ENCODE data around the gene DNAI7.

Gene DNAI7

GRCh38 chr12:25195056-25195971 is at the start of gene DNAI7, which contains the start of gene ETFRF1:
Gene DNAI7, minus strand, starts transcription at chr12:25195160. Its CDS starts 82 bp downstream, at chr12:25195078.
Gene ETFRF1, plus strand, starts transcription at chr12:25195237. Its CDS starts 8,720 bp downstream, at chr12:25203957.
- peak; percentile 95 to 96 for DNase-seq (ENCODE audit: low read depth in 2 of 2)

- DNase-seq (ENCODE audit: low read depth in 2 of 2), result no peak
Observed at GRCh38 chr12:25243680-25243990, 48.7 kb upstream of the DNAI7 start.

- DNase-seq (ENCODE audit: low read depth in 2 of 2), result no peak
Observed at GRCh38 chr12:25242981-25243679, 48.2 kb upstream of the DNAI7 start.

- DNase-seq (ENCODE audit: low read depth in 2 of 2), result no peak
Observed at GRCh38 chr12:25241167-25242020, 46.4 kb upstream of the DNAI7 start.

GRCh38 chr12:25236626-25237025 is 41.7 kb upstream of the DNAI7 start:
- DNase-seq (ENCODE audit: low read depth in 2 of 2), result no peak

- no peak for DNase-seq (ENCODE audit: low read depth in 2 of 2)
Observed at GRCh38 chr12:25236190-25236589, 41.2 kb upstream of the DNAI7 start.

- no peak for DNase-seq (ENCODE audit: low read depth in 2 of 2)
Observed at GRCh38 chr12:25213338-25213737, 18.4 kb upstream of the DNAI7 start.

GRCh38 chr12:25208554-25208953 is 13.6 kb upstream of the DNAI7 start:
- no peak for DNase-seq (ENCODE audit: low read depth in 2 of 2)

GRCh38 chr12:25207846-25208245 is 12.9 kb upstream of the DNAI7 start:
- DNase-seq (ENCODE audit: low read depth in 2 of 2), result no peak

GRCh38 chr12:25207411-25207810 is 12.5 kb upstream of the DNAI7 start:
- DNase-seq (ENCODE audit: low read depth in 2 of 2), result no peak

GRCh38 chr12:25202137-25202536 is 7.2 kb upstream of the DNAI7 start:
- no peak for DNase-seq (ENCODE audit: low read depth in 2 of 2)

GRCh38 chr12:25200703-25201102 is 5.7 kb upstream of the DNAI7 start:
- no peak for DNase-seq (ENCODE audit: low read depth in 2 of 2)

GRCh38 chr12:25197608-25198007 is 2.6 kb upstream of the DNAI7 start:
- no peak for DNase-seq (ENCODE audit: low read depth in 2 of 2)

- DNase-seq (ENCODE audit: low read depth in 2 of 2), result no peak
Observed at GRCh38 chr12:25194722-25195055, 271 bp downstream of the DNAI7 start.

GRCh38 chr12:25194214-25194613 is 746 bp downstream of the DNAI7 start:
- DNase-seq (ENCODE audit: low read depth in 2 of 2), result no peak

- DNase-seq (ENCODE audit: low read depth in 2 of 2), result no peak
Observed at GRCh38 chr12:25190793-25191192, 4.2 kb downstream of the DNAI7 start.

- DNase-seq (ENCODE audit: low read depth in 2 of 2), result no peak
Observed at GRCh38 chr12:25189656-25190055, 5.3 kb downstream of the DNAI7 start.

- no peak for DNase-seq (ENCODE audit: low read depth in 2 of 2)
Observed at GRCh38 chr12:25187781-25188180, 7.2 kb downstream of the DNAI7 start.

GRCh38 chr12:25186788-25187402 is 8.1 kb downstream of the DNAI7 start:
- no peak for DNase-seq (ENCODE audit: low read depth in 2 of 2)

GRCh38 chr12:25186038-25186787 is 8.7 kb downstream of the DNAI7 start:
- DNase-seq (ENCODE audit: low read depth in 2 of 2), result no peak

GRCh38 chr12:25184132-25184531 is 10.8 kb downstream of the DNAI7 start:
- DNase-seq (ENCODE audit: low read depth in 2 of 2), result no peak

Data from stimulated activated CD4-positive, alpha-beta T cell treated with anti-CD3 and anti-CD28 coated beads, Interleukin-4, amount 100 ng/mL, for 48 hours (primary cell).